ENCODE data around the gene KATNIP.

KATNIP gene

DNA sequence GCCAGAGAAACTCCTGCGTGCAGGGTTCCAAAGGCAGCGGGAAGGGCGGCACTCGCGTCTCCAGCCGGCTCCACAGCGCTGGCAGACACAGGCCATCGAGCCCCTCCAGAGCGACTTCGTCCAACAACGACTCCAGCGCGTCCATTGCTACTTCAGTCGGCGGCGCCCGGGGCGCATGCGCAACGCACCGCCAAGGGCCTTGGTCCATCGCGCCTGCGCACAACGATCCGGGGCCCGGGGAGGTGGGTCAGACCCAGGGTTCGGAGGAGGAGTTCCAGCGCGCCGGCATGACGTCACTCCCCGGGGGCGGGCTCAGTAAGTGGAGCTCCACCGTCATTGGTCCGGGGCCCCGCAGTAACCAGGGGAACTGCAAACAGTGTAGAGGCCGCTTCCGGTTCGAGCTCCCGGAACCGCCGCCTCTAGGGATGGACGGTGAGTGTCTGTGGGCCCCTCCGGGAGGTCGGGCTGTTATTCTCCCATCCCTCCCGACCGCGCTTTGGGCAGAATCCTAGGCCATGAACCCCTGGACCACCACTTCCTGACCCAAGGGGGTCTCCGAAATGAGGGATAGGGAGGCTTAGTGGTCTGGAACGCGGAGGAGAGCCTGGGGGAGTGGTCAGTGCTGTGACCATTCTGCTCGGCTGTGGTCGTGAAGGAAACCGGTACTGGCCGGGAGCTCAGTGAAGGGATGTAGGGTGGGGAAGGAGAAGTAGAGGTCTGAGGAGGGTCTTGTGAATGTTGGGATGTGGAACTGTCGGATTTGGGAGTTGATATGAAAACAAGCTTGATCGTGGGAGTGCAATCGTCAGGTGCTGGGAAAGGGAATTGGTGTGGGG is at the start of gene KATNIP, which contains the start of gene GTF3C1:
Gene KATNIP (plus strand): TSS at position 399 of the 836 bp plus-strand sequence. CDS start 27 bp downstream, at position 426.
Gene GTF3C1 (minus strand): TSS at position 168 of the 836 bp plus-strand sequence. CDS start 23 bp downstream, at position 145.
- DNase-seq (ENCODE audit: extremely low read depth in 1 of 2, low read depth in 1 of 2), result peak; percentile 100

- no peak for DNase-seq (ENCODE audit: extremely low read depth in 1 of 2, low read depth in 1 of 2)
Measured at GRCh38 chr16:27500801-27501200, 49.1 kb upstream of the KATNIP start.

DNA sequence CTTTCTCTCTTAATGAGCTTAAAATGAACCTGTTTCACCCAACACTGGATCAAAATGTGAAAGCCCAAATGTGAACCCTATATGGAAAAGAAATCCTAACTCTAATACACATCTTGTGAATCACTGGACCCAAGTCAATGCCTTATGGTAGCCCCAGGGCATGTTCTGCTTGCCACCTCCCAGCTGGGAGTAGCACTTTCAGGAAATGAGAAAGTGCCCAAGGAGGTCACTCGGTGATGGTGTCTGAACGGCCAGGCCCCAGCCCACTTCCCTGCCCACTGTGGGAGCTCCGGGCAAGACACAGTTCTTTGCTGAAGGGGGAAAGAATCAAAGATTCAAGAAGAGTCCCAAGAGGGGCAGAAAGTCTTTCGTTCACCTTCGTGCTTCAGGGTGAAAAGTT is 46.3 kb upstream of the KATNIP start:
- no peak for DNase-seq (ENCODE audit: extremely low read depth in 1 of 2, low read depth in 1 of 2)

DNA sequence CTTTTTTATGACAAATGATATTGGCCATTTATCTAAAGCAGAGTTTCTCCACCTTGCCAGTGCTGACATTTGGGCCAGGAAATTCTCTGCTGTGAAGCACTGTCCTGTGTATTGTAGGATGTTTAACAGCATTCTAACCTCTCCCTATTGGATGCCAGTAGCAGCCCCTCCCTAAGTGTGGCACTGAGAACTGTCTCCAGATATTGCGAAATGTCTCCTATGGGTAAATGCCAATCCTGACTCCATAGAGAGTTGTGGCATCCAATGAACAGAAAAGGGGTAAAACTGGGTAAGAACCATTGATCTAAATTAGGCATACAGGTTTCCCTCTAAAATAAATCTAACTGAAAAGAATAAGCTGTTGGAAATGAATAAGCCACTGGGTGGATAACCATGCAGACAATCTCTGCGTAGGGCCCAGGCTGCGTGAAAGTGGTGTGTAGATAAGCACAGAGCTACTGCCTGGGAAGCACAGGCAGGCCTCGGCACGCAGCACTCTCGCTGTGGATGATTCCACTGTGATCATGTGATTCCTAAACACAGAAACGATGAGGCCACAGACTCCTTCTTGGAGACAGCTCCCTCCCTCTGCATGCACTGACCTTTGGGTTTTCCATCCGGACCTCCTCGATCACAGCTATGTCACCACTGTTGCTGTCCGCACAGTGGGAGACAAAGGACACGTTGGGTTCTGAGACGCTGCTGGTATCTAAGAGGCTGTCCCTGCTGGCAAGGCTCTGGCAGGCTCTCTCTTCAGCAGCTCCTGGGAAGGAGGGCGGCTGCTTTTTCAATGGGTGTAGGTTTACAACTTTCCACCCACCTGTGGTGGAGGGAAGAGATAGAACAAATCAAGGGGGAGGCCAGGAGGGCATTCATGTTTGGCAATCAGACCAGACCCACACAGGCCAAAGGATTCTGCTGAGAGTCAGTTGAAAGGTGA is 44.4 kb upstream of the KATNIP start:
- no peak for DNase-seq (ENCODE audit: extremely low read depth in 1 of 2, low read depth in 1 of 2)

DNA sequence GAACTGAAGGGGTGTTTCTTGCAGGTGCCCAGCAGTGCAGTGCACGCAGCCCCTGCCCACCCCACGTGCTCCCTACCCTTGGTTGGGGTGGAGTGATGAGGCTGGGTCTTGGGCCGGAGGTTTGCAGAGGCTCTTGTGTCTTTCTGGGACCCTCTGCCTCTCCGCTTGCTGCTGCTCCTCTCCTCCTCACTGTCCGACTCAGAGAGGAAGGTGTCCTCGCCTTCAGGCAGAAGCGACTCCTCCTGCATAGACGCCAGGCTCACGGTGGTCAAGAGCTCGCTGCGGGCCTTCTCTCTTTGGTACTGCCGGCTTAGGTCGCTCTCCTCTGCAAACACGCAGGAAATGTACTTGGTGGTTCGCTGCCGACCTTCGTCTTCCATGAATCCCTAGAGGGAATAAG is 43.2 kb upstream of the KATNIP start:
- no peak for DNase-seq (ENCODE audit: extremely low read depth in 1 of 2, low read depth in 1 of 2)

DNA sequence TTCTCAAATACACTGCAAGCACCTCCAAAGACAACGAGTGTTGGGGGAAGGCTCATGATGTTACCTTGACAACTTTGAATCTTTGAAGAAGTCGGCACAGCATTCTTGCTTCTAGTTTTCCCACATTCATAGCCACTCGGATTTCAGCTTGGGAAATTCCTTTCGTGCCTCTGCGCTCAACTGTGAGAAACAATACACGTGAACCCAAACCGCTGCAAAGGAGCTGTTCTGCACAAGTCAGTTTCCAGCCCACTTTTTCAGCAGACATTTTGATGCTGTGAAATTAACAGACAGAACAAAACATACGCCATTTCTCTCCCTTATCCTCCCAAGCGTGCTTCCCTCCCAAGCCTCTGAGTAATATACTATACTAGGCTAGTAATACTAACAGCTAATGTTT is 41.5 kb upstream of the KATNIP start:
- DNase-seq (ENCODE audit: extremely low read depth in 1 of 2, low read depth in 1 of 2), result no peak

DNA sequence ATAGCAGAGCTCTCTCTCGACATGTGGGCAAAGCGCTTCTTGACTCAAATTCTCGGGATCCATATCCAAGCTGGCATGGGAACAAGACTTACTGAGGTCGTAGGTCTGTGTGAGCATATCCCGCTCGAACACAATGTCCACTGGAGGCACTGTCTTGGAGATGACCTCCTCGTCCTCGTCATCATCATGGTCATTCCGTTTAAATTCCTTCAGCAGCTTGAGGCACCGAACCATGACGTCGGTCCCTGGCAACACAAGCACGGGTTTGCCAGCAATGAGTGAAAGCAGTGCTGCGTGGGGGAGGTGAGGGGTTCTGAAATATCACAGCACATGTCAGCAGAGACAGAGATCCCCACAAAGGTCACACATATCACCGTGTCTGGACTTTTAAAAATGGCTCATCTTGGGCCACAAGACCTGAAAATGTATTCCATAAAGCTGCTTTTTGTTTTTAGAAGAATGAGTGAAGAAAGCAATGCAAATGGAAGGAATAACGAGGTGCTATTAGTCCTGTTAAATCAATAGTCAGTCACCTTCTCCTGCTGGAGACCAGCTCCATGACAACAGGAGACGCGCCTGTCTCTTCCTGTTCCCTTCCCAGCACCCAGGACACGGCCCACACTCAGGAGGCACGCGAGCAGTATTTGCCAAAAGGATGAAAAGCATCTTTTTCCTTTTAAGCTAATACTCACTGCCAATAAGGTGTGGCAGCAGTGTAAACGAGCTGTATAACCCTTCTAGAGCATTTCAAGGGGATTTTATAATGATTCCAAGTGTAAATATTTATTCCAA is 38.1 kb upstream of the KATNIP start:
- DNase-seq (ENCODE audit: extremely low read depth in 1 of 2, low read depth in 1 of 2), result no peak

DNA sequence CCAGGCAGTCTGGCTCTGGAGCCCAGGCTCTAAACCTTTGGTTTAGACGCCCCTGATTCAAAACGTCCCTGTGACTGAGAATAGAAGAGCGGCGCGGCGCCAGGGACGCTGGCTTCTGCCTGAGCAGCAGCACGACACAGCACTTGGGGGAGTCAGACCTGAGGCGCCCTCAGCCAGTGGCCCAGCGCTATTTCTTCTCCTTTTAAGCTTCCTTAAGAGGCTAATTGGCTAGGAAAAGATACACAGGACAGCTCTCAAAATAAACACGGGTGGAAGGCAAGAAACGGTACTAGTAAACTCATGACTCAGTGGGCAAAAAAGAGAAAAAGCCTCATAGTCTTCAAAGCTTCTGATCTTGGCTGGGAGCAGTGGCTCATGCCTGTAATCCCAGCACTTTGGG is 35.1 kb upstream of the KATNIP start:
- no peak for DNase-seq (ENCODE audit: extremely low read depth in 1 of 2, low read depth in 1 of 2)

DNA sequence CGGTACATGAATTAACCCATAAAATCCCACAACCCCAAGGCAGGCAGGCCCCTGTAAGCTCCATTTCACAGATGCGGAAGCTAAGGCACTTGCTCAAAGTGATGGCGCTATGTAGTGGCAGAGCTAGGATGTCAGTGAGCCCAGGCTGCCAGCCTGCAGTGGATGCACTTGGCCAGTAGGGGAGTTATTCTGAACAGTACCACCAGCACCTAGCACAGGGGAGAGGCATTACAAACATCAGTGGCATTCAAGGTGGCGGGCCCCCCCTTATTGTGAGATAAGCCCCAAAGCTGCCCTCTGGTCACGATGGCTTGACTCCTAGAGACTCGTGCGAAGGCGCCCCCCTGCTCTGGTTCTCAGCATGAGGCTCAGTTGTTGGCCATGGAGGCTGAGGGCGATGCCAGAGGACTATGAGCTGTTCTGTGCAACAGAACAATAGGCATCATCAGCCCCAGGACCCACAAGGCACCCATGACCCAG is 34.0 kb upstream of the KATNIP start:
- peak in 1 of 2 donors; percentile 16 for DNase-seq (ENCODE audit: extremely low read depth in 1 of 2, low read depth in 1 of 2)

- no peak for DNase-seq (ENCODE audit: extremely low read depth in 1 of 2, low read depth in 1 of 2)
Measured at GRCh38 chr16:27516365-27516764, 33.6 kb upstream of the KATNIP start.

DNA sequence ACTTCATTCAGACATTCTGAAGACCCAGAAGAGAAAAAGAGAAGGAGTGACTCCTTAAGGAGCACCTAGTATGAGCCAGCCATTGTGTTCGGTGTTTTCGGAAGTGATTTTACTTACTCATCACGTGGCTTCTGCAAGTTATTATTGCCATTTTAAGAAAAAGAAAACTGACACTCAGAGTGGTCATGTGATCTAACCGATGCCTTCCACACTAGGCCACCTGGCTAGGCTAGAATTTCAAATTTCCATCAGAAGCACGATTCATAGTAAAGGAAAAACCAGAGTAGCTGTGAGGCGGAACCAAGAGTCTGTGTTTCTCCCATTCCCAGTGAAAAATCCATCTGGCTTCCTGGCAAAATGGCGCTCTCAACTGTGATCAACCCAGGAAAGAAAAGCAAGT is 32.3 kb upstream of the KATNIP start:
- DNase-seq (ENCODE audit: extremely low read depth in 1 of 2, low read depth in 1 of 2), result no peak

- no peak for DNase-seq (ENCODE audit: extremely low read depth in 1 of 2, low read depth in 1 of 2)
Measured at GRCh38 chr16:27518226-27518625, 31.7 kb upstream of the KATNIP start.

GRCh38 chr16:27520982-27521673 is 28.8 kb upstream of the KATNIP start:
- no peak for DNase-seq (ENCODE audit: extremely low read depth in 1 of 2, low read depth in 1 of 2)

DNA sequence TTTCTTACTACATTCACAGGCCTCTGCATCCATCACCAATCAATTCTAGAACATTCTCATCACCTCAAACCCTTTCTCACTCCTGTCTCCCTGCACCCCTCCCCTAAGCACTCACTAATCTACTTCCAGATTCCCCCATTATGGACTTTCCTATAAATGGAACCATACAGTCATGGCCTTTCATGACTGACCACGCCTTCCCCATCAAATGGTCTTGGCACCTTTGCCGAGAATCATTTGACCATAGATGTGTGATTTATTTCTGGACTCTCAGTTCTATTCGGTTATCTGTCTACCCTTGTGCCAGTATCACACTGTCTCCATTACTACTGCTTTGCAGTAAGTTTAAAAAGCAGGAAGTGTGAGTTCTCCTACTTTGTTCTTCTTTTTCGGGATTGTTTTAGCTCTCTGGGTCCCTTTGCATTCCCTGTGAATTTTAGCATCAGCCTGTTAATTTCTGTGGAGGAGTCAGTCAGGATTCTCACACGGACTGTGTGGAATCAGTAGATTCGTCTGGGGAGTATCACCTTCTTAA is 27.7 kb upstream of the KATNIP start:
- DNase-seq (ENCODE audit: extremely low read depth in 1 of 2, low read depth in 1 of 2), result no peak

DNA sequence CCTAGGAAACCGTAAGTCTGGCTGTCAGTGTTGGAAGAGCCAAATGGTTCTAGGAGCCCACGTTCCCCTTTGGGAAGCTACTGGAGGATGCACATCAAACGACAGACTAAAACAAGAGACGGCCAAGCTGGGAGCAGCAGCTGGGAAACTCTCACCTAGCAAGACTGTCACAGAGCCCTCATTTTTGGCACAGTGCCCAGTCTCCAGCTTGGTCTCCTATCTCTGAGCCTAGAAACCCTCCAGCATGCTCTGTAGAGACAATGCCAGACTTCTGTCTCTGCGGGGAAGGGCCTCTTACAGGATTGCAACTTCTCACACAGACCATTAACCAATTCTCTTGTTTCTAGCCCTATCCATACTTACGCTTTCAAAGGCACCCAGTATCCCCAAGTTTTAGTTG is 23.8 kb upstream of the KATNIP start:
- DNase-seq (ENCODE audit: extremely low read depth in 1 of 2, low read depth in 1 of 2), result no peak

- DNase-seq (ENCODE audit: extremely low read depth in 1 of 2, low read depth in 1 of 2), result no peak
Measured at GRCh38 chr16:27528294-27528693, 21.6 kb upstream of the KATNIP start.

DNA sequence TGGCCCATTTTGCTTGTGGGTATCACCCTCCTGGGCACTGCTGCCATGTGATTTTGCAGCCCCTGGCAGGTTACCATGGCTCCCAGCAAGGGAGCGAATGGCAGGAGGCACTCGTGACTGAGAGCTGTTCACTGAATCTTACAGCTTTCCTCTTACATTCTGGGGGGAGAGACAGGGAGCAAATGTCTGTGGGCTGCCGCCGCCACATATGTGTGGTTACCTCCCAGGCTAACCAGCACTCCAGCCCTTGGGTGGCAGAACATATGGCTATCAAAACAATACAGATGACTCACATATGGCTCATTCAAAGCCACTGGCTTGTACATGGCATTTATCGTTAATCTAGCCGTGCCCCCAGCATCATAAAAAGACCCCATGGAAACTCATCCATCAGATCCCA is 20.0 kb upstream of the KATNIP start:
- no peak for DNase-seq (ENCODE audit: extremely low read depth in 1 of 2, low read depth in 1 of 2)

DNA sequence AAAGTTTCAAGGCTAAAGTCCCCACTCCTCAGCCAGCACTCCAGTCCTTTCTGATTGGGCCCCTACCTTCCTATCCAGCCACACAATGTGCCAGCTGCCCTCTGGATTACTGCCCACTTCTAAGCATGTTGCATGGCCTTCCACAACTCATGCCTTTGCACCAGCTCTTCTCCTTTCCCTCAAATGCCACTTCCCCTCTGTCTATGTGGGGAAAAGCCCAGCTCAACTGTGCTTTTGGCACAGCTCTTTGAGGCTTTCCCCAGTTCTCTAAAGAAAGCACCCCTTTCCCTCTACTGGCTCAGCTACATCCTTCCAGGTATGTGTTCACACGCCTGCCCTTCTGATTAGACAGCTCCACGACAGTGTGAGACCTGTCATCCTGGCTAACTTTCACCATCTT is 18.8 kb upstream of the KATNIP start:
- DNase-seq (ENCODE audit: extremely low read depth in 1 of 2, low read depth in 1 of 2), result no peak

DNA sequence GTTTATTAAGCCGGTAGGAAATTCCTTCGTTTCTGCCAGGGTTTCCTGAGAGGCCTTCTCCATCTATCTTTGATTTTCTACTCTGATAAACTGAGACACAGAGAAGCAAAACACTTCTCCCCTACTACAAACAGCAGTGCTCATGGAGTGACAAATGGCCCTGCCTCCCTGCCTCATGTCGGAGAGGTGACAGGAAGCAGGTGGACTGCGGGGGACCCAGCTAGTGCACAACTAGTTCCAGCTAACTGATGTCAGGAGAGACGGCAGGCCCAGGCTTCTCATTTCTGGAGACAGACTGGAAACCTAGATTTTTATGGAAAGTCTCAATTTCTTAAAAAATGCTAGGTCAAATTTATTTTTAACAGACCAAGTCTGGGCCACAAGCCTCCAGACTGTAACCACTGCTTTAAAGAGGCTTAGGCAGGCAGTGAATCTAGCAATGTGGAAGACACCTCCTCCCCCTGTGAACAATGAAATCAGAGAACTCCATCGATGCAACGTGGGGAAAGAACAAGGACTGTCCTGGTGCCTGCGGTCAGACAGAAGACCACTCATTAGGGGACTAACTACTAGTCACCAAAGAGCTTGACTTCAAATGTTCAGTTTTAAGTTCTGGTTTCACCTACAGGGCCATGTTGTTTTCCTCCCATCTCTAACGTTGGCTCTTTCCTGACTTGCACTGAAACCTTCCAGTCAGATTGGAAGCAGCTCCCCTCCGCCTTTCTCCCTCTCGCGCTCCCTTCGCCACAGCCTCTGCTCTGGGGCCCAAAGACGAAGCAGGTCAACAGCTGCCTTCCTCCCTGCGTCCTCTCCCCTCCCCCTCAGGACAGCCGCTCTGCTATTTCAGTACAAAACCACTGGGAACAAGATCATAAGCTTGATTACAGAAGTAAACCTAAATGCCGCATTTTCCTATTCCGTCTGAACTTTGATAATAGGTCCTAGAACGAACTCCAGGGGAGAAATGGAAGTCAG is 17.8 kb upstream of the KATNIP start:
- DNase-seq (ENCODE audit: extremely low read depth in 1 of 2, low read depth in 1 of 2), result no peak
